ENCODE results near the gene PRR7.

The PRR7 gene

GRCh38 chr5:177409043-177409801 lies 37.4 kb upstream of the PRR7 start, which contains the start of gene F12:
Gene F12 (minus strand): TSS chr5:177409564. CDS start chr5:177409527, 37 bp downstream.
- H3K27me3 ChIP-seq (ENCODE audit: insufficient read depth, low read length) = peaks cover 11% of the 10 kb centered on the region; the same call in 1 of the 2 replicates
- H3K27ac ChIP-seq (ENCODE audit: low read depth, low read length, poor library complexity, severe bottlenecking) = no peak within 1 kb of the TSS
- TF ChIP-seq EZH2 (IDR thresholded peaks at IDR 0.05; ENCODE audit: borderline replicate concordance, low read length) = no peak
- TF ChIP-seq, protein P1, sequence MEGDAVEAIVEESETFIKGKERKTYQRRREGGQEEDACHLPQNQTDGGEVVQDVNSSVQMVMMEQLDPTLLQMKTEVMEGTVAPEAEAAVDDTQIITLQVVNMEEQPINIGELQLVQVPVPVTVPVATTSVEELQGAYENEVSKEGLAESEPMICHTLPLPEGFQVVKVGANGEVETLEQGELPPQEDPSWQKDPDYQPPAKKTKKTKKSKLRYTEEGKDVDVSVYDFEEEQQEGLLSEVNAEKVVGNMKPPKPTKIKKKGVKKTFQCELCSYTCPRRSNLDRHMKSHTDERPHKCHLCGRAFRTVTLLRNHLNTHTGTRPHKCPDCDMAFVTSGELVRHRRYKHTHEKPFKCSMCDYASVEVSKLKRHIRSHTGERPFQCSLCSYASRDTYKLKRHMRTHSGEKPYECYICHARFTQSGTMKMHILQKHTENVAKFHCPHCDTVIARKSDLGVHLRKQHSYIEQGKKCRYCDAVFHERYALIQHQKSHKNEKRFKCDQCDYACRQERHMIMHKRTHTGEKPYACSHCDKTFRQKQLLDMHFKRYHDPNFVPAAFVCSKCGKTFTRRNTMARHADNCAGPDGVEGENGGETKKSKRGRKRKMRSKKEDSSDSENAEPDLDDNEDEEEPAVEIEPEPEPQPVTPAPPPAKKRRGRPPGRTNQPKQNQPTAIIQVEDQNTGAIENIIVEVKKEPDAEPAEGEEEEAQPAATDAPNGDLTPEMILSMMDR (IDR thresholded peaks at IDR 0.05; ENCODE audit: low read length) = no peak
- no peak within 1 kb of the TSS for H3K4me3 ChIP-seq (ENCODE audit: low read depth, low read length, poor library complexity, severe bottlenecking)
- H3F3A ChIP-seq (ENCODE audit: insufficient read depth, low read length) = 0 out of 2 replicates have a peak, but pooled peaks cover 4% of the 10 kb centered on the region
- no peak within 1 kb of the TSS for H2AFZ ChIP-seq (ENCODE audit: low read length)
- H3K4me1 ChIP-seq (ENCODE audit: insufficient read depth, low read length, severe bottlenecking) = peaks cover 12% of the 10 kb centered on the region
- no peaks in the 10 kb centered on the region for H3K9me3 ChIP-seq (ENCODE audit: low read length)
- H3K4me2 ChIP-seq (ENCODE audit: low read length) = no peak within 1 kb of the TSS
- no peaks in the 10 kb centered on the region for H3K79me2 ChIP-seq (ENCODE audit: insufficient read depth, low read length)
- H3K9me2 ChIP-seq (ENCODE audit: low read depth, low read length) = no peaks in the 10 kb centered on the region
- H3K9ac ChIP-seq (ENCODE audit: low read length) = no peak within 1 kb of the TSS
- no peaks in the 10 kb centered on the region for H4K20me1 ChIP-seq (ENCODE audit: insufficient read depth, low read length)
- no peaks in the 10 kb centered on the region for H3K36me3 ChIP-seq (ENCODE audit: insufficient read depth, low read length)

GRCh38 chr5:177410575-177410974 lies 36.0 kb upstream of the PRR7 start:
- TF ChIP-seq EZH2 (IDR thresholded peaks at IDR 0.05; ENCODE audit: borderline replicate concordance, low read length) = no peak
- TF ChIP-seq, protein P1 (IDR thresholded peaks at IDR 0.05; ENCODE audit: low read length) = no peak
- no peak overlapping the region for H3K4me2 ChIP-seq (ENCODE audit: low read length)

DNA sequence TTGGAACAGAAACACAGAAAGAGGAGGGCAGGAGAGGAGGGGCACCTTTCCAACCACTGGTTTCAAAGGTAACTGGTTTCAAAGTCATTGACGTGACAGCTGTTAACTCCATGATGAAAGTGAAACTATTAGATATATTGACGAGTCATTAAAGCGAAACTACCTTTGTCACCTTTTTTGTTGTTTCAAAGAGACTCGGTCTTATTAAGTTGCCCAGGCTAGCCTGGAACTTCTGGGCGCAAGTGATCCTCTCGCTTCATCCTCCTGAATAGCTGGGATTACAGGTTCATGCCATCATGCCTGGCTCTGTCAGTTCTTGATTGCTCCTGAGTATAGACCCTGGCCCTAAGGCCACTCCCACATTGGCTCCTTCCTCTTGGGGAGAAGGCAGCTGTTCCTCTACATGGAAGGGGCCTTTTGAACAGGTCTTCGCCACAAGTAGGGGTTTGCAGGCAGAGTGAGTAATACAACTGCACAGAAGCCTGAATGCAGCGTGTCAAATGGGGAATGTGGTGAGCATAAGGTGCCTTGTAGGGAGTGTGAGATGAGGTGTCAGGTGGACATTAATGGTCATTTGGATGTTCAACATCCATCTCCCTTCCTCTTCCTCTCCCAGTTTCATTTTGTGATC lies 33.9 kb upstream of the PRR7 start:
- Histone ChIP-seq H4K20me1 (ENCODE audit: insufficient read depth, low read length) (no peaks in the 10 kb centered on the region), H2AFZ (ENCODE audit: low read length) (no peak overlapping the region), H3K4me1 (ENCODE audit: insufficient read depth, low read length, severe bottlenecking) (no peaks in the 10 kb centered on the region), H3K9ac (ENCODE audit: low read length) (no peak overlapping the region), H3K4me2 (ENCODE audit: low read length) (no peak overlapping the region; the same call in 1 of the 2 replicates), H3K4me3 (ENCODE audit: low read depth, low read length, poor library complexity, severe bottlenecking) (no peak overlapping the region), H3K9me3 (ENCODE audit: low read length) (no peaks in the 10 kb centered on the region), H3K79me2 (ENCODE audit: insufficient read depth, low read length) (no peaks in the 10 kb centered on the region), H3K9me2 (ENCODE audit: low read depth, low read length) (no peaks in the 10 kb centered on the region), H3K36me3 (ENCODE audit: insufficient read depth, low read length) (no peaks in the 10 kb centered on the region), H3K27ac (ENCODE audit: low read depth, low read length, poor library complexity, severe bottlenecking) (no peak overlapping the region), H3F3A (ENCODE audit: insufficient read depth, low read length) (no peaks in the 10 kb centered on the region), H3K27me3 (ENCODE audit: insufficient read depth, low read length) (peaks cover 6% of the 10 kb centered on the region; the same call in 1 of the 2 replicates)
- TF ChIP-seq EZH2 (IDR thresholded peaks at IDR 0.05; ENCODE audit: borderline replicate concordance, low read length) = no peak
- TF ChIP-seq, protein P1 (IDR thresholded peaks at IDR 0.05; ENCODE audit: low read length) = no peak

More at GRCh38 chr5:177410575-177410974, 36.0 kb upstream of the PRR7 start:
- Histone ChIP-seq H4K20me1 (ENCODE audit: insufficient read depth, low read length) (no peaks in the 10 kb centered on the region), H3K9me2 (ENCODE audit: low read depth, low read length) (no peaks in the 10 kb centered on the region), H3K27me3 (ENCODE audit: insufficient read depth, low read length) (peaks cover 11% of the 10 kb centered on the region; the same call in 1 of the 2 replicates), H3K79me2 (ENCODE audit: insufficient read depth, low read length) (no peaks in the 10 kb centered on the region), H2AFZ (ENCODE audit: low read length) (no peak overlapping the region), H3K9me3 (ENCODE audit: low read length) (no peaks in the 10 kb centered on the region), H3K4me1 (ENCODE audit: insufficient read depth, low read length, severe bottlenecking) (peaks cover 3% of the 10 kb centered on the region), H3K27ac (ENCODE audit: low read depth, low read length, poor library complexity, severe bottlenecking) (no peak overlapping the region), H3K36me3 (ENCODE audit: insufficient read depth, low read length) (no peaks in the 10 kb centered on the region), H3K4me3 (ENCODE audit: low read depth, low read length, poor library complexity, severe bottlenecking) (no peak overlapping the region), H3F3A (ENCODE audit: insufficient read depth, low read length) (0 out of 2 replicates have a peak, but pooled peaks cover 4% of the 10 kb centered on the region), H3K9ac (ENCODE audit: low read length) (no peak overlapping the region)
